ENCODE data around the gene BPNT1. TPM values are rescaled to one million over a fixed set of nuclear protein-coding genes. Genes with fewer than 3 reads are reported as not detected.

Gene BPNT1
- polyA plus RNA-seq, 4 donors: 41.1 to 66.4 (median 48.0) TPM

- DNase-seq (ENCODE audit: low read depth in 4 of 4, low spot score in 2 of 4): no peak
Observed at GRCh38 chr1:220012259-220012658, 77.3 kb downstream of the BPNT1 start.

- DNase-seq (ENCODE audit: low read depth in 4 of 4, low spot score in 2 of 4): no peak
Observed at GRCh38 chr1:220011620-220012019, 78.0 kb downstream of the BPNT1 start.

Other genes starting within 250 kb of the BPNT1 start
- under 1 TPM; 0.08 to 0.32 (median 0.12) TPM for gene SLC30A10, start 161.2 kb downstream of the BPNT1 start, polyA plus RNA-seq (ENCODE audit: insufficient read length in 4 of 4)
- 100 to 1,000 TPM in 3 of 4 donors, 10 to 100 TPM in 1; 88.6 to 113 (median 105) TPM for gene EPRS1, start 43.3 kb downstream of the BPNT1 start, polyA plus RNA-seq (ENCODE audit: insufficient read length in 4 of 4)
- gene IARS2, start 4.3 kb upstream of the BPNT1 start, polyA plus RNA-seq (ENCODE audit: insufficient read length in 4 of 4): 100 to 1,000 TPM in 1 of 4 donors, 10 to 100 TPM in 3; 77.9 to 101 (median 88.6) TPM
- 10 to 100 TPM; 27.2 to 39.8 (median 33.3) TPM for gene RAB3GAP2, start 182.7 kb upstream of the BPNT1 start, polyA plus RNA-seq (ENCODE audit: insufficient read length in 4 of 4)

Data from left renal cortex interstitium (tissue), 4 donors.